ENCODE results near the gene PPP2R3A. TPM values are rescaled to one million over a fixed set of nuclear protein-coding genes. Genes with fewer than 3 reads are reported as not detected.
A peak's percentile ranks its signal among the peaks of the same experiment; 100 is the strongest.

The PPP2R3A gene
- total and polyA plus RNA-seq, 2 of the 13 experiments (the other 11 are each of a cell fraction or from before 2014, with no cell fraction given): 0.07 to 0.12 TPM

DNA sequence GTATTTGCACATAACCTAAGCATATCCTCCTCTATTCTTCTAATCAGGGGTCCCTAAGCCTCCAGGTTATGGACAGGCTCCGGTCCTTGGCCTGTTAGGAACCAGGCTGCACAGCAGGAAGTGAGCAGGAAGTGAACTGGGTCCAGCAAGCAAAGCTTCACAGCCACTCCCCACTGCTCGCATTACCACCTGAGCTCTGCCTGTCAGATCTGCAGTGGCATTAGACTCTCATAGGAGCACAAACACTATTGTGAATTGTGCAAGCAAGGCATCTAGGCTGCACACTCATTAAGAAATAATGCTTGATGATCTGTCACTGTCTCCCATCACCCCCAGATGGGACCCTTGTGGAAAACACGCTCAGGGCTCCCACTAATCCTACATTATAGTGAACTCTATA lies 220.8 kb downstream of the PPP2R3A start (continued):
- TF ChIP-seq CREB3 (CRISPR knock-in tag; IDR thresholded peaks at IDR 0.05) (no peak), UBTF (CRISPR knock-in tag; IDR thresholded peaks at IDR 0.05) (0 out of 2 replicates have a peak, but pooled peaks have one; percentile 18), ZNF317 (CRISPR knock-in tag; IDR thresholded peaks at IDR 0.05) (no peak), CEBPB (IDR thresholded peaks at IDR 0.05; ENCODE audit: borderline replicate concordance, low read depth, low read length) (peak; percentile 68), ZNF713 (CRISPR knock-in tag; IDR thresholded peaks at IDR 0.05) (no peak), ETV6 (CRISPR knock-in tag; conservative IDR thresholded peaks at IDR 0.05) (0 out of 2 replicates have a peak, but pooled peaks have one; percentile 40), SPEN (CRISPR knock-in tag; IDR thresholded peaks at IDR 0.05; ENCODE audit: low read depth) (0 out of 2 replicates have a peak, but pooled peaks have one; percentile 38), SOX6 (IDR thresholded peaks at IDR 0.05) (no peak), SOX6 (CRISPR knock-in tag; IDR thresholded peaks at IDR 0.05) (0 out of 2 replicates have a peak, but pooled peaks have one; percentile 31), ZSCAN25 (CRISPR knock-in tag; IDR thresholded peaks at IDR 0.05) (no peak), ZFX (CRISPR knock-in tag; IDR thresholded peaks at IDR 0.05; ENCODE audit: low read depth) (0 out of 2 replicates have a peak, but pooled peaks have one; percentile 32), KAT8 (CRISPR knock-in tag; IDR thresholded peaks at IDR 0.05) (0 out of 2 replicates have a peak, but pooled peaks have one; percentile 21), SAP130 (CRISPR knock-in tag; IDR thresholded peaks at IDR 0.05; ENCODE audit: low read depth) (peak; percentile 92)
- TF ChIP-seq, protein P1, sequence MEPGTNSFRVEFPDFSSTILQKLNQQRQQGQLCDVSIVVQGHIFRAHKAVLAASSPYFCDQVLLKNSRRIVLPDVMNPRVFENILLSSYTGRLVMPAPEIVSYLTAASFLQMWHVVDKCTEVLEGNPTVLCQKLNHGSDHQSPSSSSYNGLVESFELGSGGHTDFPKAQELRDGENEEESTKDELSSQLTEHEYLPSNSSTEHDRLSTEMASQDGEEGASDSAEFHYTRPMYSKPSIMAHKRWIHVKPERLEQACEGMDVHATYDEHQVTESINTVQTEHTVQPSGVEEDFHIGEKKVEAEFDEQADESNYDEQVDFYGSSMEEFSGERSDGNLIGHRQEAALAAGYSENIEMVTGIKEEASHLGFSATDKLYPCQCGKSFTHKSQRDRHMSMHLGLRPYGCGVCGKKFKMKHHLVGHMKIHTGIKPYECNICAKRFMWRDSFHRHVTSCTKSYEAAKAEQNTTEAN (CRISPR knock-in tag; conservative IDR thresholded peaks at IDR 0.05): peak; percentile 89
- TF ChIP-seq, protein P2, sequence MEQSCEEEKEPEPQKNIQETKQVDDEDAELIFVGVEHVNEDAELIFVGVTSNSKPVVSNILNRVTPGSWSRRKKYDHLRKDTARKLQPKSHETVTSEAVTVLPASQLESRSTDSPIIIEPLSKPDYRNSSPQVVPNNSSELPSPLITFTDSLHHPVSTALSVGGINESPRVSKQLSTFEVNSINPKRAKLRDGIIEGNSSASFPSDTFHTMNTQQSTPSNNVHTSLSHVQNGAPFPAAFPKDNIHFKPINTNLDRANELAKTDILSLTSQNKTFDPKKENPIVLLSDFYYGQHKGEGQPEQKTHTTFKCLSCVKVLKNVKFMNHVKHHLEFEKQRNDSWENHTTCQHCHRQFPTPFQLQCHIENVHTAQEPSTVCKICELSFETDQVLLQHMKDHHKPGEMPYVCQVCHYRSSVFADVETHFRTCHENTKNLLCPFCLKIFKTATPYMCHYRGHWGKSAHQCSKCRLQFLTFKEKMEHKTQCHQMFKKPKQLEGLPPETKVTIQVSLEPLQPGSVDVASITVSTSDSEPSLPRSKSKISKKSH (CRISPR knock-in tag; IDR thresholded peaks at IDR 0.05; ENCODE audit: borderline replicate concordance): no peak
- TF ChIP-seq, protein P3, sequence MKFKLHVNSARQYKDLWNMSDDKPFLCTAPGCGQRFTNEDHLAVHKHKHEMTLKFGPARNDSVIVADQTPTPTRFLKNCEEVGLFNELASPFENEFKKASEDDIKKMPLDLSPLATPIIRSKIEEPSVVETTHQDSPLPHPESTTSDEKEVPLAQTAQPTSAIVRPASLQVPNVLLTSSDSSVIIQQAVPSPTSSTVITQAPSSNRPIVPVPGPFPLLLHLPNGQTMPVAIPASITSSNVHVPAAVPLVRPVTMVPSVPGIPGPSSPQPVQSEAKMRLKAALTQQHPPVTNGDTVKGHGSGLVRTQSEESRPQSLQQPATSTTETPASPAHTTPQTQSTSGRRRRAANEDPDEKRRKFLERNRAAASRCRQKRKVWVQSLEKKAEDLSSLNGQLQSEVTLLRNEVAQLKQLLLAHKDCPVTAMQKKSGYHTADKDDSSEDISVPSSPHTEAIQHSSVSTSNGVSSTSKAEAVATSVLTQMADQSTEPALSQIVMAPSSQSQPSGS (CRISPR knock-in tag; IDR thresholded peaks at IDR 0.05): no peak

Data from HepG2 (cell line).